NCI-H774 (cell line): ENCODE data around the gene SMARCE1.

ENCODE experiments used
- DNase-seq: peaks from one replicate; lab custom pipeline; 2025; lab: John Stamatoyannopoulos, UW

SMARCE1 gene

DNA sequence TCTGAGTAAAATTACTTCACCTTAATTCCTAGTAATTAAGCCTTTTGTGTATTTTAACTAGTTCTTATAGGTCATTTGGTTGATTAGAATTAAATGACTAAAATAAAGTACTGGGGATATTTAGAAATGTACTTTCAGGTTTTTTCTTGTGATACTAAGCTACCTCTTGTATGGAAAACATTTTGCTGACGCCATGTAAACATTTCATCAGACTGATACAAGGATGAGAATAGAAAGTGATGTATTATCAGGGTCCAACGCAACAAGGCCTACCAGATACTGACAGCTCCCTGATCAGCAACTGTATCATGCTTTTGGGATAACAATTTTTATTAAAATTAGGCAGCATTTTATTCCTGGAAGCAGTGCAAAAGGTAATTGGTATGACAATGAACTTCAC is 1.7 kb downstream of the SMARCE1 start:
- DNase-seq, result no peak

DNA sequence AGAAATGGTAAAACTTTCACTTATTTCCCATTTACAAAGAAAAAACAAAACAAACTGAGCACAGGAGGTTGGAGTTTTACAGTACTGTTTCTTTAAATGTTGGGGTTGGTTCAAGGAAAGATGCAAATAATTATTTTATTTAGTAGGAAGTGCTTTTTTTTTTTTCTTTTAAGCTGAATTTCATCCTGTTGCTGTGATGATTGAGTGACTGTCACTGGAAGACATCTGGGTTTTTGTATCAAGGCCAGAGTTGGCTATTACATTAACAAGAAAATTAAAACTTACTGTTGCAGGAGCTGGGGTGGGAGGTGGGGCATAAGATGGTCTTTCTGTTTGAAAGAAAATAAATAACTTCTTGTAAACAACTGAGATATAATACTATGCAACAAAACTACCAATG is 2.3 kb downstream of the SMARCE1 start:
- no peak for DNase-seq

DNA sequence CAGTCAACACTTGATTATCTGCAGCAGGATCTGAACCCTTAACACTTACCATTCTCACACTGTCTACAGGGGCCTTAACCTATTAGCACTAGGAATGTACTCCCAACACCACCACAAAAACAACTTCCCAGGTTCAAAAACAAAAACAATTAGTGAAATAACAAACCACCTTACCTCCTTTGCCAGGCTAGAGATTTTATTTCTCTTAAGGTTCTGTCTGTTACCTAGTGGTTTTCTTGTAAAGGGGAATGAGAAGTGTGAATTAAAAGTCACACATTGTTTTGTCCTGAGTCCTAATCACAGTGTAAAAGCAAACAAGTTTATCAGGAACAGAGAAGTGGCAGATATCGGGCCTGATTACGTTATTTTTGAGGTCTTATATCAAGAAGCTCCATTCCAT is 9.7 kb downstream of the SMARCE1 start:
- no peak for DNase-seq

DNA sequence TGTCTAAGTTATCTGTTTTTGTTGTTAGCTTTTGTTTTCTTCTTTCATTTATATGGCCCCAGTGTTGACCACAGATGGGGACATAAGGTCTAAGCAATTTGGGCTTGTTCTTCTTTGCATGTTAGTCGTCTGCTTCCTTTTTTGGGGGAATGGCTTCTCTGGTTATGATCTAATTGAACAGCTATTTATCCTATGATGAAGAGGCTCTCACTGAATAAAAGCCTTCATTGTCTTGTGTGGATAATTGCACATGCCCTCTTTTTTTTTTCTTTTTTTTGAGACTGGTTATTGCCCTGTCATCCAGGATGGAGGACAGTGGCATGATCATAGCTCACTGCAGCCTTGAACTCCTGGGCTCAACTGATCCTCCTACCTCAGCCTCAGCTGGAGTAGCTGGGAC is 13.7 kb downstream of the SMARCE1 start:
- DNase-seq, result no peak

DNA sequence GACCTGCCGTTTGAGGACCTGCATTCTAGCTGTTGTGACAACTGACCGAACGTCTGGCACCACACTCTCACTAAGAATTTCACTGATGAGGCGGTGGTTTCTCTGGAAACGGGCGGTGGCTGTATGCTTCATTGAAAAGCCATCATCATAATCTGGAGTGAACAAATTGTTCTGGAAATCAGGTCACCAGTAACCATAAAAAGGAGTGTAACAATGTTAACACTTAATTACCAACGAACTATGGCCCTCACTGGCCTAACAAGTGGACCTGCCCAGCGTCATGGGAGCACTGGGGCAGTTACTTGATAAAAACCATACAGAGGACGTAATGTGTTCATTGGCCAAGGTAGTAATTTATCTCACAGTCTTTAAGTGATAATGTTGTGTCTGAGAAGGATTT is 15.4 kb downstream of the SMARCE1 start:
- no peak for DNase-seq

DNA sequence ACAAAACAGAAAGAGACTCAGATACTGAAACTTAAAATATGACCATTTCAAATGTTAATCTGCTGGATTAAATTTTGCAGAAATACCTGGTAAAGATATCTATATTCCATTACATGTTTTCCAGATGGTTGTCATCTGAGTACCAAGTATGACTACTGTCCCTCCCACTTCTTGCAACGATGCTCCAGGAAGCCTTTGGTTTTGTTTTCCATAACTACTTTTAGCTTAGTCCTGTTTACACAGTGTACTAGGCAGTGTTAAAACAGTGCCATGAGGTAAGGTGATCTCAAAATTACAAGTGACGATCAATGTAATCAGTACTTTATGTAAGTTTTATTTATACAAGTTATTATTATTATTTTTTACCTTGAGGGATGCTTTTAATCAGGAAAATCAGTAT is 17.8 kb downstream of the SMARCE1 start:
- DNase-seq, result no peak

DNA sequence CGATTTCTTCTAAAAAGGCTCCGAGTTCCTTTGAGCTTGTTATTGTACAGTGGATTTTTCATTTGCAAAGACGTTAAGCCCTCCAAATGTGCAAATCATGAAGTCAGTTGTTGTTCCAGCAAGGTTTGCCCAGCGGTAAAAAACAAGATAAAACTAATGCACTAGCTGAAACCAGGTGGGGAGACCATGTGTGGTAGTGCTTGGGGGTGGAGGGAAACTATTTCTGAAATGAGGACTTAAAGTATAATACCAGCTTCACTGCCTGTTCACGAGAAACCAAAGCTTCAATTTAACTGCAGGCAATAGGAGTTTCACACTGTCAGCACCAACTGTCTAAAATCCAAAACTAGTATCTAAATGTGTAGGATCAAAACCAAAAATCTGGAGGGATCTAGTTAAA is 22.3 kb downstream of the SMARCE1 start:
- DNase-seq, result no peak

DNA sequence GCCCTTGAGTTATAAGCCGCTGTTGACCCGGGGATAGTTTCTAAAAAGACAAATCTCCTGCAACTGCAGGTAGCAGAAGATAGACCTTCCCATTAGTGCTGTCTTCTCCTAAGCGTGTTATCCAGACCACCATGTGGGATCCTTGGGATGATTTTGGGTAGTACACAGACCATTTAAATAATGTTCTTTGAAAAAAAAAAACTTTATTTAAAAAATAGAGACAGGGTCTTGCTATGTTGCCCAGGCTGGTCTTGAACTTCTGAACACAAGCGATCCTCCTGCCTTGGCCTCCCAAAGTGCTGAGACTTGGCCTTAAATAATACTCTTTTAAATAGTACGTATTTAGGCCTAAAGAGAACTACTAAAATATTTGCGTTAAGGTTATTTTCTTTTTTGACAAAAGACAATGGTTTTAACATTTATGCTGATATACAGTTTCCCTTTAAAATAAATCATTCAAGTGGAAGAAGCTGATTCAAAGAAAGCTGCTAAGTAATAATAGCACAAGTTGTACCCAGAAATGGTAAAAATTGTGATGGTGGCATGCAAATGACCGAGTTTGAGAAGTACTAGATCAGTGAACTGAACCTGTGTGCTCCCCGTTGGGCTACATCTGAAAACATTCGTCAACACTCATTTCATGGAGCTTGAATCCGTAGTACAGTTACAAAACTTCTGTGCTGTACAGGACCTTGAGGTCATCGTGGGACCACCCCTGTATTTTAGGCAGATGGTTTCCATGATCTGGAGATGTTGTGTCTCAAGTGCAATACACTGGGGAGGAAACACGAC is 24.0 kb downstream of the SMARCE1 start:
- no peak for DNase-seq

DNA sequence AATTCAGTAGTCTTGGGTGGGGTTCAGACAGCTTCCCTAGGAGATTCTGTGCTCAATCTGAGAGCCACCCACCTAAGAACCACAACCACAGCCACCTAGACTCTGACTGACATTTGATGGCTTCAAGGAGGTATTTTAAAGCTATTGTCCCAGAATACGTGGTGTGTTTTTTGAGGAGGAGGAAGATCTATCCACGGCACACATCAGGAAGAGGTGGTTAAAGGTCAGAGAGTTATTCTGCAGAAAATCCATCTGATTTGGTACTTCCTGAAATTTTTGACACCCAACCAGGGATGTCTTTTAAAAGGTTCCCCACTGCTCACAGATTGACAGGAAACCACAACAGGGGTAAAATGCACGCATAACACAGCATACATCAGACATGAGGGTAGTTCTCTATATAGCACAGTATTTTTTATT is 25.1 kb downstream of the SMARCE1 start:
- DNase-seq, result no peak

DNA sequence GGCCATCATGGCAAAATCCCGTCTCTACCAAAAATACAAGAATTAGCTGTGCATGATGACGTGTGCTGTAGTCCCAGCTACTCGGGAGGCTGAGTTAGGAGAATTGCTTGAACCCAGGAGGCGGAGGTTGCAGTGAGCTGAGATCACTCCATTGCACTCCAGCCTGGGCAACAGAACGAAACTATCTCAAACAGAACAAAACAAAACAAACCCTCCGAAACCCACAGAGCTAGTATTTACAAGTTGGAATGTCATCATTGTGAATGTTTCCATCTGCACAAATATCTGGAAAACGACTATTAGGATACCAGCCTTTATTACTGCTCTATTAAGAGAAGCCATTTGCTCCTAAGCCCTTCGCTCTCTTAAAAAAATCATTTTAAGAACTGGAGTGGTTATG is 26.0 kb downstream of the SMARCE1 start:
- DNase-seq, result no peak

DNA sequence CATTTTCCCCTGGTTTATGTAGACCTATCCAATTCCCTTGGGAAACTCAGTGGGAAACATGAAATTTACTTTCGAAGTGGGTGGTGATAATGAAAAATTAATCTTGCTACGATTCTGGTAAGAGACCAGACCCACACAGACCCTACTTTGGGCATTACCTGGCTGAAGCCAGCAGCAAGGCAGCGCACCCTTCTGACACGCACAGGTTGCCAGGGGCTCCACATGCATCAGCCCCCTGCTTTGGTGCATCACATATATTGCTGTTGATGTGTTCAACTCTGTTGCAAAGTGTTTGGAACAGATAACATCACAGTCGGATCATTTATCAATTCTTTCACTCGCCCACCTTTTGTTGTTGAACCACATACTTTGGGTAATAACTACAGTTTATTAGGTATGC is 26.6 kb downstream of the SMARCE1 start:
- DNase-seq, result no peak

DNA sequence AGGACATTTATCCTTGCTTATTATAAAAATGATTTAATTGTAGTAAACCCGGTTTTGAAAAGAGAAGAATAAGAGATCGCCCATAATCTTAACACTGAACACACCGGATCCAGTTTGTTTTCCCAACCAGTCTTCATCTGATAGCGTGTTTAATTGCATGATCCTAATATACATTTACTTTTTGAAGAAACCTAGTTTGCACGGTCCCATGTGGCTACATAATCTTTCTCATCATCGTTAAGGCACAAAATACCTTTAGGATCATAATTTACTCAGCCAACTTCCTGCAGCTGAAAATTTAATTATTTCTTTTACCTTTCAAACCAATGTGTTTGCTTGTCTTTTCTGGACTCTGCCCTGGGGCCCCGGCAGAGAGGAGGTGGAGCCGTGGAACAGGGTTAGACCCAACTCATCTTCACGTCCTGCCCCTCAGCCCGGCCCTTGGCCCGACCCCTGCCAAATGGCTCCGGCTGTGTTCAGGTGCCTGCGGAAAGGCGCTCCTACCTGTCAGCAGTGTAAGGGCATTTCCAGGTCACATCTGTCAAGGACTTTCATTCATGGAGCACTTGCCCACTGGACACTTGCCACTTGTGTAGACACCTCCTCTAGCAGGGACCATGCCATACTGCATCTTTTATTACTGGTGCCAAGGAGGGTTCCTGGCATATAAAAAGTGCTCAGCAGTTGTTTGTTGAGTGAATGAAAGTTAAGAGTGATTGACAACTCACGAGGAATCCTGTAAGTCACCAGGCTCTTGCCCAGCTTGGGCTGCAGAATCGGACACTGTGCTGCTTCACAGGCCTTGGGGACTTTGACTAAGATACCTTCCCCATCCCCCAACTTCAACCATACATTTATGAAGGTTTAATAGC is 28.6 kb downstream of the SMARCE1 start:
- DNase-seq, result no peak

DNA sequence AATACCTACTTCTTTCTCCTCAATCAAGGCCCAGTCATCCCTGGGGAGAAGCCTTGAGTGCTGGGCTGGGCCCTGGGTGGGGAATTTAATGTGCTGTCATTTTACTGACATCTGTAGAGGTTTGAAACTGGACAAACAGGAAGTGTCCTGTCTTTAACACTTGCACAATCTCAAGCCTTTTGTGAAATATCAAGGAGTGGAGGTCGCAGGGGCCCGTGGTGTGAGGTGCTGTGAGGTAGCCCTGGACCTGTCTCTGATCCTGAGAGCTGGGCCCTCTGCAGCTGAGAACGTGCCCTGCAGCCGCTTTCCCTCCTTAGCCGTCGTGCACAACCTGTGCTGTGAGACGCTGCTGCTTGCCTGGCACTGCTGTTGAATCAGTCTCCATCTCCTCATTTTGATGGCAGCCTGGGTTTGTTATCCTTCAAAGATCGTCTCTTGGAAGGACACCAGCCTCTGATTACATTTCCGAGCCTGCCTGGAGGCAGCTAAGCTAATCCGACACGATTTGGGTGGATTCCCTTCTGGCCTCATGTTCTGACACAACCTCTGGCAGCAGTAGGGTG is 29.9 kb downstream of the SMARCE1 start:
- DNase-seq, result no peak

DNA sequence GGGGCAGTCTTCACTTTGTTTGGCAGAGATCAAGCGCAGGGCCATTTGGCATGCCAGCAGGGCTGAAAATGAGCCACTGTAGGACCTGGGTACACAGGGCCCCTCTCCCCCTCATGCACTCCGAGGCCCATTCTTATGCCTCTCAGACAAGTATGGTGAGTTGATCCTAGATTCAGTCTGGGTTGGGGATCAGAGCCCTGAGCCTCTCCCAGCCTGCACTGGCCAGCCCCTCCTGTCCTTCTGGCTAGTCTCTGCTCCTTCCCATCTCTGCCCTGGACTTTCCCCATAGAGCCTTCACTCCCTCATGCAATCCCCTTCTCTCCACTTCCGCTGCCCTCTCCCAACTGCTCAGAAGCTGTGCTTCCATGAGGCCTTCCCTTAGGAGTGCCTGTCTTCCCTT is 31.0 kb downstream of the SMARCE1 start:
- no peak for DNase-seq

DNA sequence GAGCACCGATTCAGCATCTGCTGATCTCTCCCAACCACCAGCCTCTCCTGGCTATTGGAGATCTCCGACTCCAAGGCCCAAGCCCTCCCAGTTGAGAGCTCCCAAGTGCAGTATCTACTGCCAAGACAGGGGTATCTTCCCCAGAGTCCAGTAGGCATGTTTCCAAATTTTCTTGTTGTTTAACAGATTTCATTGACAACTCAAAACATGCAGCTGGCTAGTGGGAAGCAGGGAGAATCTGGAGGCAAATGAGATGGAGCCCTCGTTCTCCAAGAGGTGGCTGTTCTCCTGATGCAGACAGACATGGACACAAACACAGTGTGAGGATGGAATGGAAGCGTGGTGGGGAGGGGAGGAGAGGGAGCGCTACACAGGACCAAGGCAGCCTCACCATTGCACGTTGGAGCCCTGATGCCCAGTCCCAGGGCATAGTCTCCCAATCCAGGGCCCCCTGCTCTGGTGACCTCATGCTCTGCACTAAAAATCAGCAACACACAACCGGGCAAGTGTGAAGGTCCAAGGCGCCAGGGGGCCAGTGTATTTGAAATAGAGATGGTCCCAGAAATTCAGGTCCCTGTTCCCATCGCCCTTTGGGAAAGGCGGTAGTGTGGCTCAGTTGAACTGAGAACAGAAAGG is 31.7 kb downstream of the SMARCE1 start:
- no peak for DNase-seq

DNA sequence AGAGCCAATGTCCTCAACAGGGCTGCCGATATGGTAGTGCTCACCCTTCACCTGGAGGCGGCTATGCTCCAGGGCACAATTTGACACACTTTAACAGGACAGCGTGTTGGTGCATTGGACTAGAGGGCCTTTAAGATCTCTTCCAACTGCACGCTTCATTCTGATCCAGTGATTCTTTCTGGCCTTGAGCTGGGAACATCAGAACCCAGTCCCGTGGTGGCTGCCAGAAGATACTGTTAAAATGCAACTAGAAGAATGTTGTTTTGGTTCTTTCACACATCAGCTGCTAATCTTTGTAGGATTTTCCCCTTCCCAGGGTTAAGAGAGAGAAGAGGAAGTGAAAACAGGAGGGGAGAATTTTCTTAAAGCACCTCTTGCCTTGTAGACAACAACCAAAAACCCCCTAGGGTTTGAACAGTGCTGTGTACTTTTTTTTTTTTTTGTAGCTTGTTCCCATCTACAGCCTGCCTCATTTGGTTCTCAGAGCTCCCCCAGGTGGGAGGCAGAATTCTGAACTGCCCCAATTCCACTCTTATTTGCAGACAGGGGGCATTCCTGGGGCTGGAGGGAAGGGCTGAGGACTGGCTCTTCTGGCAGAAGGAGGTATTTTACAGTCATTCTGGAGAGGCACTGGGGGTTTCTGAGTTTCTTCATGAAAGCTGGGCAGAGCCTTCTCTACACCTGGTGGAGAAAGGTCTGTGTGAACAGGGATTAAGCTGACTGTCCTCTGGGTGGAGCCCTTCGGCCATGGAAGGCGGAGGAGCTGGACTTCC is 32.4 kb downstream of the SMARCE1 start:
- DNase-seq, result peak; percentile 61

DNA sequence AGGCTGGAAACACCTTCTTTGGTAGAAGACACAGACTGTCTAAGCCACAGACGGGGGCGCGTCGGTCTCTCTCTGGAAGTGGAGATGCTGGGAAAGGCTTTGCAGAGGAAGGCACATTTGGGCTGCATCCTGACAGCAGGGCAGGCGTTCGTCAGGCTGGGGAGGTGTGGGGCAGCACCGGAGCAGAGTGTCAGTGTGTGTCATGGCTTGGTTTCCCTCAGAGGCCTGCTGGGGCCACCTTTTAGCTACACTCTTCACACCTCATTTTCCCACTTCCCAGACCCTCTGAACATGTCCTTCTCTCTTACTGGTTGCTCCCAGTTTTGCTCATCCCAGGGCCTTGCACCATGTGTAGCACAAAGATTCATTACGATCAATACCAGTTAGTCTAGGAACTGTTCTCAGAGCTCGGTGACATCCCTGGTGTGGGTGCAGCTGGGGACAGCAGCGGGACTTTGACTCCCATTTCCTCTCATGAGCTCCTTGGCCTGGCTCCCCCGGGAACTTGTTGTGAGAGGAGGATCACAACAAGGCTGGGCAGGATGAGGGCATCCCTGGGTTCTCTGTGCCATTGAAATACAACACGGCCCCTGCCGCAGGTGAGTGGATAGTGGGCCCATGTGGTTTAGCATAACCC is 33.1 kb downstream of the SMARCE1 start:
- no peak for DNase-seq

DNA sequence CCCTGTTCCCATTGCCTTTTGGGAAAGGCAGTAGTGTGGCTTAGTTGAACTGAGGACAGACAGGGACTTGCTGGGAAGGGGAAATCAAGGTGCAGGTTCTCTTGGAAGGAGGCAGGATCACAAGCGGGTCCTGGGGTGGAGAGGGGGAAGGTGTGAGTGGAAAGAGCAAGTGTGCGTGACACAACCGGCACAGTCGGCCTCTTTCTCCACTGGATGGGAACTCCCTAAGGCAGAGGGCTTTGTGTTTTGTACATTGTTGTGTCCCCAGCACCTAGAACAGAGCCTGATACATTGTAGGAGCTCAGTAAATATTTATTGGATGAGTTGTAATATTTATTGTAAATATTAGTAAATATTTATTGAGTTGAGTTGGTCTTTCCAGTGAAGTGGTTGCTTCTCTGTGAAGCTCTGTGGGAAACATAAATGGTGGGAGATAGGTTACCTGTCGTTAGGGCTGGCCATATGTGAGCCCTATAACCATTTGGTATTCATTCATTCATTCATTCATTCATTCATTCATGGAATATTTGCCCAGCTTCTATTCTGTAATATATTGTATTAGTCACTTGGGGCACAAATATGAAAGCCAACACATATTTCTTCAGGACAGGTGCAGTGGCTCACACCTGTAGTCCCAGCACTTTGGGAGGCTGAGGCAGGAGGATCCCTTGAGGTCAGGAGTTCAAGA is 34.0 kb downstream of the SMARCE1 start:
- no peak for DNase-seq

DNA sequence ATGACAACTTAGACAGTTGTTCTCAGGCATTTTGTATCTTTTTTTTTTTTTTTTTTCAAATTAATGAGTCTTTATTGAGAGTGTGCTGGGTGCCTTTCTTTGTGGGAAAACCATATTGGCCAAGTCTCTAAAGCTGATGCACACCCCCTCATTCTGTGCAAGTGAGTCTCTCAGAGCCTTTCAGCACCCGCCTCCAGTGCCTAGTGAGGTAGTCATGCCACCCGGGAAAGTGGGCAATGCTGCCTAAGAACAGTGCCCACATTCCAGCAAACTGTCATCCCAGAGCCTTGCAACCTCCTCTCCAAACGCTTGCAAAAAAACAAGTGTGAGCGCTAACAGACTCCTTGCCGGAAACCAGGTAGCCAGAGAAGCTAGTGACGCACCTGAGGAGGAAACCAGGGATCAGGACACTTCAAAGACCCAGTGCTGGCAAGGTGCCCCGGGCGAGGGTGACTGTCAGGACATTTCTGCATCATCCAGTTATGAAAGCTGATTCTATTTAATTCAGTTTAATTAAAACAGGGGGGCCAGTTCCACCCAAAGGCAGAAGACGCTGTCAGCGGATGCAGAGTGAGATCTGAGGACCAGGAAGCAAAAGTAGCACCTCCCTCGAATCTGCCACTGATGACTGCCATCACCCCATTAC is 34.9 kb downstream of the SMARCE1 start:
- no peak for DNase-seq

DNA sequence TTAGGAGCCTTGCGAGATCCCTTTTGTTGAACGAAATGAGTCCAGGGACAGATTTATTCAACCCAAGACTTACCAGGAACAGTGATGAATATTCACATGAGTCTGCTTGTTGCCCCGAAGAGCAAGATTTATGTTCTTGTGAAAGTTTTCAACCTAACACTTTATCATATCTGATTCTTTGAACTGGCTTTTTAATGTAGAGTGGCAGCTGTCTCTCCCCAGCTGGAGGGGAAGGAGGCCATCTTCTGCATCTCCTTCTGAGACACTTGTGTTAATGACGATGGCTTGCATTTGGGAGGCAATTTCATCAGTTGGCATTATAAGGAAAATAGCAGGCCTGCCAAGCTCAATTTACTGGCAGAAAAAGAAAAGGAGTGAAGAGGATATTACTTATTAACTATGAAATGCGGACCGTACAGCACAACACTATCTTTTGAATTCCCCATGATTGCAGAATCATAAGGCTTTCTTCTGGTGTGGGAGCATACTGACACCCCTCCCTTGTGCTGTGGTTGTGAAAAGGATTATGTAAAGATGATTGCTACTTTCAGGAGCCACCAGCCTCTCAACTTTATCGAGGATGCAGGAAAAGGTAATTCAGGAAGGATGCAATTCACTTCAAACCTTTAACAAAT is 35.7 kb downstream of the SMARCE1 start:
- DNase-seq, result no peak
